GM12878 (cell line): ENCODE measurements around the gene RAF1. TPM values are rescaled to one million over a fixed set of nuclear protein-coding genes. Genes with fewer than 3 reads are reported as not detected.

Experiments
- ATAC-seq: fragments of 200-7000 bp; cut with Tn5 transposase; 3 replicates; pipeline ENCODE4 v1.9.1; 2020; ENCODE audit warnings: mild to moderate bottlenecking, moderate library complexity
- BruUV-seq: library from RNA; stranded (reverse); fragments of 400-500 nt; replicated peaks from 2 replicates; lab custom pipeline; 2021; lab: Mats Ljungman, UMichigan
- CTCF ChIA-PET: fragments of 300-600 bp; sonication (Branson Sonifier 250); formaldehyde crosslinking; extraction: SDS; loops from one replicate; lab custom pipeline; 2021; ENCODE audit warnings: inconsistent platforms; lab: Yijun Ruan, JAX
- POLR2A ChIA-PET: fragments of 350-600 bp; formaldehyde crosslinking; extraction: SDS; loops from one replicate; lab custom pipeline; 2021; ENCODE audit warnings: inconsistent platforms; lab: Charles Lee
- RAD21 ChIA-PET: fragments of 300-600 bp; sonication (Branson Sonifier 250); formaldehyde crosslinking; loops from one replicate; lab custom pipeline; 2023; ENCODE audit warnings: antibody characterized with exemption; ENCODE audit not compliant: unreplicated experiment; lab: Charles Lee
- SMC1A ChIA-PET: fragments of 300-600 bp; sonication (Branson Sonifier 250); formaldehyde crosslinking; loops from one replicate; lab custom pipeline; 2023; ENCODE audit not compliant: unreplicated experiment, uncharacterized antibody; lab: Charles Lee
- DNase-seq: peaks from one replicate; pipeline ENCODE4 v3.0.0-alpha.2; 2011; ENCODE audit warnings: low read depth, low spot score
- FAIRE-seq: peaks from 3 replicates; lab custom pipeline; 2011; peaks lifted over from hg19 to GRCh38; lab: Jason Lieb, UNC
- H2AFZ ChIP-seq: 2 replicates; pipeline ENCODE4 v1.6.0; 2011; ENCODE audit warnings: low read depth, low read length, control low read depth; ENCODE audit not compliant: control insufficient read depth
- H3K27ac ChIP-seq: 2 replicates; pipeline ENCODE4 v1.5.1; 2011; ENCODE audit warnings: control low read depth; ENCODE audit not compliant: control insufficient read depth, insufficient read depth
- H3K27me3 ChIP-seq, 2 experiments: replicated peaks in 1 of 2; 2 replicates each; pipeline versions ENCODE4 v1.6.0 to v1.6.1; 2011; ENCODE audit warnings: low read length in 1 of 2; ENCODE audit not compliant: control insufficient read depth in 2 of 2, insufficient read depth in 2 of 2
- H3K36me3 ChIP-seq, 2 experiments: 2 replicates each; pipeline ENCODE4 v1.5.1; 2011; ENCODE audit warnings: low read length in 1 of 2; ENCODE audit not compliant: control insufficient read depth in 2 of 2, insufficient read depth in 2 of 2
- H3K4me1 ChIP-seq: 2 replicates; pipeline ENCODE4 v1.6.1; 2011; ENCODE audit warnings: mild to moderate bottlenecking, low read length, moderate library complexity, mixed read lengths; ENCODE audit not compliant: control insufficient read depth, insufficient read depth
- H3K4me2 ChIP-seq: 2 replicates; pipeline ENCODE4 v1.6.0; 2011; ENCODE audit warnings: control low read depth; ENCODE audit not compliant: control insufficient read depth, insufficient read depth
- H3K4me3 ChIP-seq: fragments of 200-600 bp; sonication (generic); 2 replicates; pipeline ENCODE4 v1.5.1; 2016
- H3K79me2 ChIP-seq: 2 replicates; pipeline ENCODE4 v1.6.0; 2011; ENCODE audit warnings: low read length; ENCODE audit not compliant: control insufficient read depth, insufficient read depth
- H3K9ac ChIP-seq: 2 replicates; pipeline ENCODE4 v1.8.0; 2011; ENCODE audit warnings: low read length, control low read depth, mixed read lengths; ENCODE audit not compliant: control insufficient read depth, insufficient read depth
- H3K9me3 ChIP-seq: replicated peaks from 3 replicates; pipeline ENCODE4 v1.5.1; 2011; ENCODE audit warnings: mild to moderate bottlenecking, low read length; ENCODE audit not compliant: control insufficient read depth, insufficient read depth
- H4K20me1 ChIP-seq: 2 replicates; pipeline ENCODE4 v1.6.0; 2011; ENCODE audit not compliant: control insufficient read depth, insufficient read depth
- CHD2 ChIP-seq: IDR thresholded peaks from 2 replicates; pipeline ENCODE4 v1.6.1; 2011; ENCODE audit warnings: low read depth, low read length, improper control_type of control experiment, borderline replicate concordance
- EP300 ChIP-seq, 2 experiments: fragments of 150-350 bp in 1 of 2; IDR thresholded peaks; 2 replicates each; pipeline ENCODE4 v1.6.1; 2011 to 2012; ENCODE audit warnings: low read depth in 2 of 2, low read length in 2 of 2, borderline replicate concordance in 1 of 2, improper control_type of control experiment in 1 of 2, inconsistent platforms in 1 of 2; ENCODE audit not compliant: control insufficient read depth in 1 of 2
- IKZF2 ChIP-seq, 2 experiments: fragments of 450-650 bp; IDR thresholded peaks; 2 replicates each; pipeline ENCODE4 v1.6.1; 2017; ENCODE audit warnings: mild to moderate bottlenecking in 2 of 2, moderate library complexity in 2 of 2
- MEF2A ChIP-seq: IDR thresholded peaks from 2 replicates; pipeline ENCODE4 v1.6.1; 2011; ENCODE audit warnings: low read depth, mild to moderate bottlenecking, low read length, moderate library complexity; ENCODE audit not compliant: insufficient read depth
- MYC ChIP-seq: IDR thresholded peaks from 2 replicates; pipeline ENCODE4 v1.6.1; 2011; ENCODE audit warnings: mild to moderate bottlenecking, low read length, moderate library complexity, inconsistent platforms; ENCODE audit not compliant: insufficient read depth, insufficient replicate concordance, insufficient read length, severe bottlenecking
- PML ChIP-seq: IDR thresholded peaks from 2 replicates; pipeline ENCODE4 v1.6.1; 2012; ENCODE audit warnings: low read length, inconsistent platforms
- RB1 ChIP-seq: fragments of 450-650 bp; formaldehyde crosslinking; IDR thresholded peaks from 2 replicates; pipeline ENCODE4 v1.6.1; 2017; ENCODE audit warnings: mild to moderate bottlenecking, borderline replicate concordance
- RELA ChIP-seq: fragments of 450-650 bp; IDR thresholded peaks from 2 replicates; pipeline ENCODE4 v1.8.0; 2014; ENCODE audit warnings: borderline replicate concordance; ENCODE audit not compliant: partially characterized antibody
- RUNX3 ChIP-seq: IDR thresholded peaks from 2 replicates; pipeline ENCODE4 v1.6.1; 2012; ENCODE audit warnings: low read length, inconsistent platforms
- SREBF2 ChIP-seq: IDR thresholded peaks from 2 replicates; pipeline ENCODE4 v1.6.1; 2012; ENCODE audit warnings: mild to moderate bottlenecking, low read length
- TBL1XR1 ChIP-seq: IDR thresholded peaks from 2 replicates; pipeline ENCODE4 v1.6.1; 2012; ENCODE audit warnings: low read depth, low read length, improper control_type of control experiment
- WRNIP1 ChIP-seq: IDR thresholded peaks from 2 replicates; pipeline ENCODE4 v1.6.1; 2011; ENCODE audit warnings: low read depth, low read length, improper control_type of control experiment, borderline replicate concordance
- WGBS: methylation state at CpG from one replicate; pipeline ENCODE4 v1.1.6; 2016; ENCODE audit warnings: low lambda C conversion rate; ENCODE audit not compliant: insufficient replicate concordance, insufficient coverage; ENCODE audit errors: missing lambda C conversion rate; 5-methylcytosine and 5-hydroxymethylcytosine counted together
- in situ Hi-C: fragments of 300-500 bp; cut with MboI; formaldehyde crosslinking; loops from 9 replicates; pipeline ENCODE4 v1.14.3; 2018; ENCODE audit warnings: mixed read lengths
- intact Hi-C: fragments of 100-400 bp; cut with micrococcal nuclease; formaldehyde crosslinking; loops from one replicate; pipeline ENCODE4 v1.14.2; 2022; ENCODE audit not compliant: unreplicated experiment
- polyA plus RNA-seq, 11 experiments: library from polyadenylated mRNA; depleted of rRNA in 4 of 11; unstranded in 6 of 11; stranded (reverse) in 5 of 11; fragments of >200 nt; fragmentation: Nextera tagmentation in 4 of 11; fragmentation: Illumina TruSeq in 1 of 11; extraction: Ambion mirVana in 4 of 11; extraction: Trizol in 1 of 11; gene quantifications; 1 replicate in 1 of 11; 2 replicates in 10 of 11; pipeline versions ENCODE4 v1.2.1 to v1.2.3, GENCODE V29; 2011 to 2016; ENCODE audit warnings: inconsistent platforms in 2 of 11, missing spikeins in 2 of 11, low read depth in 1 of 11
- total RNA-seq, 4 experiments: library from RNA; depleted of rRNA in 3 of 4; stranded (reverse); fragments of >200 nt in 3 of 4; fragmentation: Illumina TruSeq in 1 of 4; extraction: Trizol in 1 of 4; gene quantifications; 2 replicates each; pipeline versions ENCODE4 v1.2.1 to v1.2.3, GENCODE V29; 2013 to 2021
- TF ChIP-seq, protein P1 (sequence below): fragments of 450-650 bp; formaldehyde crosslinking; IDR thresholded peaks from 2 replicates; pipeline ENCODE4 v1.5.0; 2022; ENCODE audit warnings: mild to moderate bottlenecking, missing genetic modification characterization
- TF ChIP-seq, protein P2 (sequence below): fragments of 150-350 bp; IDR thresholded peaks from 2 replicates; pipeline ENCODE4 v1.6.1; 2014; ENCODE audit warnings: mild to moderate bottlenecking, low read depth, low read length
- TF ChIP-seq, protein P3 (sequence below): IDR thresholded peaks from 2 replicates; pipeline ENCODE4 v1.6.1; 2012; ENCODE audit warnings: low read length, inconsistent platforms

The RAF1 gene
- total and polyA plus RNA-seq, 10 of the 15 experiments (the other 5 are each of a cell fraction or from before 2014, with no cell fraction given), result 20.4 to 151 (median 77.8) TPM

DNA sequence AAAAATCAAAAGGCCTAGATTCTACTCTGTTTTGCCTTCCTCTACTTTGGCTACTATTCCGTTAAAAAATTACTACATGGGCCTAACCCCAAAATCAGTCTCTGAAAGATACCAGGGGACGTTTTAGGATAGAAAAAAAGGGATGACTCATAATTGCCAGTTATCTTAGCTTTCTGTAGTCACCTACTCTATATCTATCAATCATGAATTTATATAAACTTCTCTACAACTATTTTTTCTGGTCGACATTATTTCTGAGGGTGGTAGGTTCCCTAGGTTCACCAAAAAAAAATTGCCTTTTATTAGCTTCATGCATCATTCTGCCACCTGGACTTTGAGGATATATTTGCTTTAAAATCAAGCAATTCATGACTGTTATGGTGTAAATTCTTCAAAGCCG lies 36.5 kb downstream of the RAF1 start:
- Histone ChIP-seq H3K4me3 (no peak overlapping the region), H4K20me1 (no peaks in the 10 kb centered on the region), H3K4me2 (no peak overlapping the region), H2AFZ (no peak overlapping the region), H3K27ac (no peak overlapping the region), H3K4me1 (peaks cover 10% of the 10 kb centered on the region), H3K9ac (no peak overlapping the region), H3K79me2 (peaks cover 86% of the 10 kb centered on the region), H3K9me3 (no peaks in the 10 kb centered on the region; the same call in 2 of the 3 replicates), H3K36me3 (no peaks in the 10 kb centered on the region; a peak in 1 of 4 replicates), H3K27me3 (no peaks in the 10 kb centered on the region)
- intact Hi-C loops (loop anchor here (5.0 kb wide), 1 partner anchor 35 kb away; the partner anchor contains the start of gene RAF1), in situ Hi-C loops (no loop called here)
- DNase-seq (no peak), ATAC-seq (peak; percentile 34; the same call in 2 of the 3 replicates), FAIRE-seq (no peak)
- CTCF ChIA-PET, result interaction anchor here (0.7 to 1.4 kb wide), 2 partner anchors 21 to 43 kb away, joined by 3 read pairs; no protein-coding TSS in a partner anchor
- 50% methylated on average over 4 of the region's 4 CpGs for WGBS
- SMC1A ChIA-PET, result interaction anchor here (0.9 to 1.6 kb wide), 2 partner anchors 32 to 68 kb away, joined by 3 to 5 read pairs; no protein-coding TSS in a partner anchor
- POLR2A ChIA-PET, result no interaction called here
- TF ChIP-seq MEF2A, result no peak
- no peak for TF ChIP-seq MYC
- no peak for TF ChIP-seq RELA
- TF ChIP-seq EP300 (IDR thresholded peaks at IDR 0.05; ENCODE audit: borderline replicate concordance in 1 of 2, control insufficient read depth in 1 of 2, low read depth in 2 of 2, low read length in 2 of 2), result no peak
- TF ChIP-seq, protein P1, sequence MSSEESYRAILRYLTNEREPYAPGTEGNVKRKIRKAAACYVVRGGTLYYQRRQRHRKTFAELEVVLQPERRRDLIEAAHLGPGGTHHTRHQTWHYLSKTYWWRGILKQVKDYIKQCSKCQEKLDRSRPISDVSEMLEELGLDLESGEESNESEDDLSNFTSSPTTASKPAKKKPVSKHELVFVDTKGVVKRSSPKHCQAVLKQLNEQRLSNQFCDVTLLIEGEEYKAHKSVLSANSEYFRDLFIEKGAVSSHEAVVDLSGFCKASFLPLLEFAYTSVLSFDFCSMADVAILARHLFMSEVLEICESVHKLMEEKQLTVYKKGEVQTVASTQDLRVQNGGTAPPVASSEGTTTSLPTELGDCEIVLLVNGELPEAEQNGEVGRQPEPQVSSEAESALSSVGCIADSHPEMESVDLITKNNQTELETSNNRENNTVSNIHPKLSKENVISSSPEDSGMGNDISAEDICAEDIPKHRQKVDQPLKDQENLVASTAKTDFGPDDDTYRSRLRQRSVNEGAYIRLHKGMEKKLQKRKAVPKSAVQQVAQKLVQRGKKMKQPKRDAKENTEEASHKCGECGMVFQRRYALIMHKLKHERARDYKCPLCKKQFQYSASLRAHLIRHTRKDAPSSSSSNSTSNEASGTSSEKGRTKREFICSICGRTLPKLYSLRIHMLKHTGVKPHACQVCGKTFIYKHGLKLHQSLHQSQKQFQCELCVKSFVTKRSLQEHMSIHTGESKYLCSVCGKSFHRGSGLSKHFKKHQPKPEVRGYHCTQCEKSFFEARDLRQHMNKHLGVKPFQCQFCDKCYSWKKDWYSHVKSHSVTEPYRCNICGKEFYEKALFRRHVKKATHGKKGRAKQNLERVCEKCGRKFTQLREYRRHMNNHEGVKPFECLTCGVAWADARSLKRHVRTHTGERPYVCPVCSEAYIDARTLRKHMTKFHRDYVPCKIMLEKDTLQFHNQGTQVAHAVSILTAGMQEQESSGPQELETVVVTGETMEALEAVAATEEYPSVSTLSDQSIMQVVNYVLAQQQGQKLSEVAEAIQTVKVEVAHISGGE (CRISPR knock-in tag), result no peak
- TF ChIP-seq, protein P2, sequence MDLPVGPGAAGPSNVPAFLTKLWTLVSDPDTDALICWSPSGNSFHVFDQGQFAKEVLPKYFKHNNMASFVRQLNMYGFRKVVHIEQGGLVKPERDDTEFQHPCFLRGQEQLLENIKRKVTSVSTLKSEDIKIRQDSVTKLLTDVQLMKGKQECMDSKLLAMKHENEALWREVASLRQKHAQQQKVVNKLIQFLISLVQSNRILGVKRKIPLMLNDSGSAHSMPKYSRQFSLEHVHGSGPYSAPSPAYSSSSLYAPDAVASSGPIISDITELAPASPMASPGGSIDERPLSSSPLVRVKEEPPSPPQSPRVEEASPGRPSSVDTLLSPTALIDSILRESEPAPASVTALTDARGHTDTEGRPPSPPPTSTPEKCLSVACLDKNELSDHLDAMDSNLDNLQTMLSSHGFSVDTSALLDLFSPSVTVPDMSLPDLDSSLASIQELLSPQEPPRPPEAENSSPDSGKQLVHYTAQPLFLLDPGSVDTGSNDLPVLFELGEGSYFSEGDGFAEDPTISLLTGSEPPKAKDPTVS, result no peak
- TF ChIP-seq, protein P3, sequence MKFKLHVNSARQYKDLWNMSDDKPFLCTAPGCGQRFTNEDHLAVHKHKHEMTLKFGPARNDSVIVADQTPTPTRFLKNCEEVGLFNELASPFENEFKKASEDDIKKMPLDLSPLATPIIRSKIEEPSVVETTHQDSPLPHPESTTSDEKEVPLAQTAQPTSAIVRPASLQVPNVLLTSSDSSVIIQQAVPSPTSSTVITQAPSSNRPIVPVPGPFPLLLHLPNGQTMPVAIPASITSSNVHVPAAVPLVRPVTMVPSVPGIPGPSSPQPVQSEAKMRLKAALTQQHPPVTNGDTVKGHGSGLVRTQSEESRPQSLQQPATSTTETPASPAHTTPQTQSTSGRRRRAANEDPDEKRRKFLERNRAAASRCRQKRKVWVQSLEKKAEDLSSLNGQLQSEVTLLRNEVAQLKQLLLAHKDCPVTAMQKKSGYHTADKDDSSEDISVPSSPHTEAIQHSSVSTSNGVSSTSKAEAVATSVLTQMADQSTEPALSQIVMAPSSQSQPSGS, result no peak
- TF ChIP-seq RUNX3, result no peak
- no peak for TF ChIP-seq CHD2
- no peak for TF ChIP-seq WRNIP1
- no peak for TF ChIP-seq SREBF2
- no peak for TF ChIP-seq IKZF2 (IDR thresholded peaks at IDR 0.05)
- TF ChIP-seq TBL1XR1, result no peak
- no peak for TF ChIP-seq RB1
- no peak for TF ChIP-seq PML
- no TSS peak for BruUV-seq
- RAD21 ChIA-PET, result no interaction called here
